PFSK-1 (cell line): ENCODE data around the gene ADAMTS15.

ENCODE experiments used
- FOXP2 ChIP-seq: optimal IDR thresholded peaks from 2 replicates; pipeline ENCODE3; 2011; ENCODE audit warnings: borderline replicate concordance, control low read depth, inconsistent platforms; ENCODE audit not compliant: insufficient read depth; ENCODE audit errors: extremely low read length, extremely low read depth
- POLR2AphosphoS5 ChIP-seq: IDR thresholded peaks from 2 replicates; pipeline ENCODE4 v1.6.1; 2012; ENCODE audit warnings: low read depth, mild to moderate bottlenecking, control low read depth, low read length, moderate library complexity
- SIN3A ChIP-seq: IDR thresholded peaks from 2 replicates; pipeline ENCODE4 v1.6.1; 2012; ENCODE audit warnings: mild to moderate bottlenecking, low read length, moderate library complexity, borderline replicate concordance; ENCODE audit not compliant: insufficient read depth
- TAF1 ChIP-seq: IDR thresholded peaks from 2 replicates; pipeline ENCODE4 v1.6.1; 2012; ENCODE audit warnings: low read length, control low read depth, borderline replicate concordance; ENCODE audit not compliant: insufficient read depth
- TF ChIP-seq, protein P1 (sequence below), 2 experiments: IDR thresholded peaks; 2 replicates each; pipeline versions ENCODE4 v1.6.1 to v1.8.0; 2011 to 2012; ENCODE audit warnings: low read depth in 2 of 2, low read length in 2 of 2, control low read depth in 1 of 2, inconsistent platforms in 1 of 2, mild to moderate bottlenecking in 1 of 2, moderate library complexity in 1 of 2; ENCODE audit not compliant: insufficient read depth in 1 of 2

Gene ADAMTS15

DNA sequence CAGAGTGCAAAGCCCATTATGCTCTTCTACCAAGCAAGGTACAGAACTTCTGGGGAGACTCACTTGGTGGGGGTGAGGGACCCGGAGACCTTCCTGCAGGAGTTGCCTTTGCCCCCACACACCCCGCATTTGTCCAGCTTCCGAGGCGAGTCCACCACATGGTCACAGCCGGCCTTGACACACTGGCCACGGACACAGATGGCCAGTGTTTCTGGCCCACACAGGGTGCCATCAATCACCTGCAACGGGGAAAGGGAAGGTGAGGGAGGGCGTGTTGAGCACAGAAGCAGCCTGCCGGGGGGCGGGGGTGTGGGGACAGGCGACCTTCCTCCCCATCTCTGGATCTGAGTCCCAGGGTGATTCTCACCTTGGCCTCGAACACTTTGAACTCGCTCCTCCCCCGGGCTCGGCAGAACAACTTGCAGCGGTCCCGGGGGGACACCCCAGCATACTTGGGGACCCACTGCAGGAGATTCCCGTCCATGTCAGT lies 40.0 kb upstream of the ADAMTS15 start:
- TF ChIP-seq TAF1 (no peak), POLR2AphosphoS5 (no peak), FOXP2 (no peak)
- TF ChIP-seq, protein P1, sequence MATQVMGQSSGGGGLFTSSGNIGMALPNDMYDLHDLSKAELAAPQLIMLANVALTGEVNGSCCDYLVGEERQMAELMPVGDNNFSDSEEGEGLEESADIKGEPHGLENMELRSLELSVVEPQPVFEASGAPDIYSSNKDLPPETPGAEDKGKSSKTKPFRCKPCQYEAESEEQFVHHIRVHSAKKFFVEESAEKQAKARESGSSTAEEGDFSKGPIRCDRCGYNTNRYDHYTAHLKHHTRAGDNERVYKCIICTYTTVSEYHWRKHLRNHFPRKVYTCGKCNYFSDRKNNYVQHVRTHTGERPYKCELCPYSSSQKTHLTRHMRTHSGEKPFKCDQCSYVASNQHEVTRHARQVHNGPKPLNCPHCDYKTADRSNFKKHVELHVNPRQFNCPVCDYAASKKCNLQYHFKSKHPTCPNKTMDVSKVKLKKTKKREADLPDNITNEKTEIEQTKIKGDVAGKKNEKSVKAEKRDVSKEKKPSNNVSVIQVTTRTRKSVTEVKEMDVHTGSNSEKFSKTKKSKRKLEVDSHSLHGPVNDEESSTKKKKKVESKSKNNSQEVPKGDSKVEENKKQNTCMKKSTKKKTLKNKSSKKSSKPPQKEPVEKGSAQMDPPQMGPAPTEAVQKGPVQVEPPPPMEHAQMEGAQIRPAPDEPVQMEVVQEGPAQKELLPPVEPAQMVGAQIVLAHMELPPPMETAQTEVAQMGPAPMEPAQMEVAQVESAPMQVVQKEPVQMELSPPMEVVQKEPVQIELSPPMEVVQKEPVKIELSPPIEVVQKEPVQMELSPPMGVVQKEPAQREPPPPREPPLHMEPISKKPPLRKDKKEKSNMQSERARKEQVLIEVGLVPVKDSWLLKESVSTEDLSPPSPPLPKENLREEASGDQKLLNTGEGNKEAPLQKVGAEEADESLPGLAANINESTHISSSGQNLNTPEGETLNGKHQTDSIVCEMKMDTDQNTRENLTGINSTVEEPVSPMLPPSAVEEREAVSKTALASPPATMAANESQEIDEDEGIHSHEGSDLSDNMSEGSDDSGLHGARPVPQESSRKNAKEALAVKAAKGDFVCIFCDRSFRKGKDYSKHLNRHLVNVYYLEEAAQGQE (IDR thresholded peaks at IDR 0.05; ENCODE audit: insufficient read depth in 1 of 2, low read depth in 2 of 2, low read length in 2 of 2): no peak

- no peak for TF ChIP-seq POLR2AphosphoS5
Measured at GRCh38 chr11:130408901-130409300, 39.5 kb upstream of the ADAMTS15 start.

GRCh38 chr11:130409594-130410388 lies 38.7 kb upstream of the ADAMTS15 start:
- TF ChIP-seq POLR2AphosphoS5 (no peak), FOXP2 (no peak), SIN3A (no peak), TAF1 (no peak)
- TF ChIP-seq, protein P1 (IDR thresholded peaks at IDR 0.05; ENCODE audit: insufficient read depth in 1 of 2, low read depth in 2 of 2, low read length in 2 of 2): no peak

DNA sequence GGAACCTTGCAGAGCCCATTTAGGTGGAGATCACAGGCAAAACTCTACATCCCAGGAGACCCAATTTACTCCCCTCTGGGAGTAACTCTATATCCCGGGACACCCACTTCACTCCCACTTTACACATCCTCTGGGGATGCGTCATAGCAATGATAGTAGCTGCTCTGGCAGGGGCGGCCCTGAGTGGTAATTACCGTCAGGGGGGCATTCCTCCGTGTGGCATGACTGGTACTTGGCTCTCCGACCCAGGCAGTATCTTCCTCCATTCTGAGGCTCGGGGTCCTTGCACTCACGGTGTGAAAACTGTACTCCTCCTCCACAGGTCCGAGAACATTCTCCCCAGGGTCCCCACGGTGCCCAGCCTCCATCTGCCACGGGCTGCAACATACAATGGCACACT lies 37.2 kb upstream of the ADAMTS15 start:
- no peak for TF ChIP-seq POLR2AphosphoS5
- no peak for TF ChIP-seq TAF1
- no peak for TF ChIP-seq FOXP2
- no peak for TF ChIP-seq SIN3A
- TF ChIP-seq, protein P1 (IDR thresholded peaks at IDR 0.05; ENCODE audit: insufficient read depth in 1 of 2, low read depth in 2 of 2, low read length in 2 of 2): no peak

- TF ChIP-seq TAF1: no peak
- TF ChIP-seq SIN3A: no peak
- TF ChIP-seq, protein P1 (IDR thresholded peaks at IDR 0.05; ENCODE audit: insufficient read depth in 1 of 2, low read depth in 2 of 2, low read length in 2 of 2): no peak
- no peak for TF ChIP-seq FOXP2
- no peak for TF ChIP-seq POLR2AphosphoS5
Measured at GRCh38 chr11:130413405-130414106, 34.9 kb upstream of the ADAMTS15 start.
